IMR-90 (cell line): ENCODE data around the gene MYOF. TPM values are rescaled to one million over a fixed set of nuclear protein-coding genes. Genes with fewer than 3 reads are reported as not detected.

ENCODE experiments used
- ATAC-seq: fragments of 200-7000 bp; cut with Tn5 transposase; 2 replicates; pipeline ENCODE4 v1.9.1; 2020; ENCODE audit warnings: low read depth, mild to moderate bottlenecking, moderate library complexity
- BruUV-seq: library from RNA; stranded (reverse); fragments of 400-500 nt; replicated peaks from 2 replicates; lab custom pipeline; 2021; lab: Mats Ljungman, UMichigan
- CTCF ChIA-PET: fragments of 300-600 bp; formaldehyde crosslinking; extraction: SDS; loops from one replicate; lab custom pipeline; 2021; ENCODE audit warnings: antibody characterized with exemption; lab: Yijun Ruan, JAX
- POLR2A ChIA-PET: fragments of 300-600 bp; sonication (Branson Sonifier 250); formaldehyde crosslinking; loops from one replicate; lab custom pipeline; 2022; ENCODE audit warnings: antibody characterized with exemption; ENCODE audit not compliant: unreplicated experiment; lab: Charles Lee
- DNase-seq: peaks from one replicate; pipeline ENCODE4 v3.0.0; 2013
- H2AFZ ChIP-seq: replicated peaks from 2 replicates; pipeline ENCODE3; 2013; ENCODE audit warnings: low read length, mild to moderate bottlenecking; ENCODE audit not compliant: poor library complexity
- H2AK5ac ChIP-seq: 2 replicates; pipeline ENCODE4 v1.6.1; 2013; ENCODE audit warnings: low read depth, low read length, inconsistent platforms
- H2AK9ac ChIP-seq: replicated peaks from 2 replicates; pipeline ENCODE3; 2013; ENCODE audit warnings: mild to moderate bottlenecking, low read depth, low read length, moderate library complexity; ENCODE audit not compliant: poor library complexity
- H2BK120ac ChIP-seq: 2 replicates; pipeline ENCODE4 v1.6.1; 2013; ENCODE audit warnings: low read depth, low read length, inconsistent platforms
- H2BK15ac ChIP-seq: 3 replicates; pipeline ENCODE4 v1.6.1; 2013; ENCODE audit warnings: low read depth, low read length, inconsistent platforms
- H2BK20ac ChIP-seq: 2 replicates; pipeline ENCODE4 v1.6.1; 2013; ENCODE audit warnings: low read depth, mild to moderate bottlenecking, inconsistent platforms, low read length, moderate library complexity
- H2BK5ac ChIP-seq: 2 replicates; pipeline ENCODE4 v1.6.1; 2013; ENCODE audit warnings: mild to moderate bottlenecking, low read depth, low read length, inconsistent platforms; ENCODE audit not compliant: poor library complexity, severe bottlenecking
- H3K14ac ChIP-seq: replicated peaks from 2 replicates; pipeline ENCODE4 v1.6.1; 2013; ENCODE audit warnings: low read depth, low read length, inconsistent platforms
- H3K18ac ChIP-seq: 2 replicates; pipeline ENCODE4 v1.6.1; 2013; ENCODE audit warnings: low read depth, low read length, control low read depth
- H3K23ac ChIP-seq: 2 replicates; pipeline ENCODE4 v1.6.1; 2013; ENCODE audit warnings: low read depth, low read length, inconsistent platforms
- H3K27ac ChIP-seq: 2 replicates; pipeline ENCODE4 v1.5.1; 2013; ENCODE audit warnings: mild to moderate bottlenecking, control low read depth, low read length; ENCODE audit not compliant: insufficient read depth
- H3K27me3 ChIP-seq: 2 replicates; pipeline ENCODE4 v1.6.1; 2013; ENCODE audit warnings: low read length; ENCODE audit not compliant: control insufficient read depth, insufficient read depth
- H3K36me3 ChIP-seq: 2 replicates; pipeline ENCODE4 v1.6.1; 2013; ENCODE audit warnings: low read length, mixed read lengths; ENCODE audit not compliant: control insufficient read depth, insufficient read depth
- H3K4ac ChIP-seq: 2 replicates; pipeline ENCODE4 v1.6.1; 2013; ENCODE audit warnings: low read depth, low read length, inconsistent platforms
- H3K4me1 ChIP-seq: 2 replicates; pipeline ENCODE4 v1.6.1; 2013; ENCODE audit warnings: low read length, mixed read lengths; ENCODE audit not compliant: control insufficient read depth, insufficient read depth
- H3K4me2 ChIP-seq: 2 replicates; pipeline ENCODE4 v1.6.1; 2013; ENCODE audit warnings: low read depth, mild to moderate bottlenecking, control low read depth, low read length, moderate library complexity
- H3K4me3 ChIP-seq: 2 replicates; pipeline ENCODE4 v1.5.1; 2013; ENCODE audit warnings: low read depth, mild to moderate bottlenecking, control low read depth, low read length, moderate library complexity; ENCODE audit not compliant: insufficient read depth
- H3K56ac ChIP-seq: 2 replicates; pipeline ENCODE4 v1.6.1; 2013; ENCODE audit warnings: low read length, inconsistent platforms; ENCODE audit not compliant: insufficient read depth; ENCODE audit errors: extremely low read depth
- H3K79me1 ChIP-seq, 2 experiments: 2 replicates each; pipeline ENCODE4 v1.6.1; 2013; ENCODE audit warnings: low read length in 2 of 2, inconsistent platforms in 1 of 2, low read depth in 1 of 2
- H3K9ac ChIP-seq: 2 replicates; pipeline ENCODE4 v1.6.1; 2013; ENCODE audit warnings: low read depth, low read length, control low read depth
- H3K9me1 ChIP-seq: 2 replicates; pipeline ENCODE4 v1.6.1; 2013; ENCODE audit warnings: low read length, inconsistent platforms; ENCODE audit not compliant: insufficient read depth
- H3K9me3 ChIP-seq: 2 replicates; pipeline ENCODE4 v1.6.1; 2013; ENCODE audit warnings: low read length; ENCODE audit not compliant: control insufficient read depth, insufficient read depth
- H4K20me1 ChIP-seq: 2 replicates; pipeline ENCODE4 v1.6.1; 2013; ENCODE audit warnings: low read length, inconsistent platforms; ENCODE audit not compliant: insufficient read depth
- H4K5ac ChIP-seq: 2 replicates; pipeline ENCODE4 v1.6.1; 2013; ENCODE audit warnings: mild to moderate bottlenecking, low read depth, low read length, control low read depth
- H4K8ac ChIP-seq, 2 experiments: 2 replicates each; pipeline ENCODE4 v1.6.1; 2013; ENCODE audit warnings: low read depth in 2 of 2, low read length in 2 of 2, control low read depth in 1 of 2, inconsistent platforms in 1 of 2
- H4K91ac ChIP-seq: 2 replicates; pipeline ENCODE4 v1.6.1; 2013; ENCODE audit warnings: low read depth, low read length, inconsistent platforms; ENCODE audit not compliant: insufficient read depth
- FOS ChIP-seq: fragments of 150-350 bp; IDR thresholded peaks from 2 replicates; pipeline ENCODE4 v1.6.1; 2016; ENCODE audit warnings: low read depth, low read length
- WGBS, 2 experiments: methylation state at CpG; one replicate each; pipeline versions ENCODE4 v1.1.5 to v1.1.7; 2013; ENCODE audit warnings: missing lambda C conversion rate in 2 of 2; ENCODE audit not compliant: insufficient read length in 1 of 2; ENCODE audit errors: extremely low coverage in 2 of 2; 5-methylcytosine and 5-hydroxymethylcytosine counted together
- dilution Hi-C: fragments of 300-500 bp; cut with HindIII; formaldehyde crosslinking; loops from one replicate; pipeline ENCODE4 v1.14.3; 2018; ENCODE audit warnings: low sequenced_read_pairs; ENCODE audit not compliant: unreplicated experiment
- in situ Hi-C: fragments of 300-500 bp; cut with MboI; formaldehyde crosslinking; loops from 3 replicates; pipeline ENCODE4 v1.14.3; 2019; ENCODE audit warnings: low sequenced_read_pairs, inconsistent platforms, mixed read lengths
- intact Hi-C: fragments of 100-400 bp; cut with micrococcal nuclease; formaldehyde crosslinking; loops from 2 replicates; pipeline ENCODE4 v1.10.0; 2022
- polyA plus RNA-seq, 3 experiments: library from polyadenylated mRNA; depleted of rRNA; stranded (reverse); fragments of >200 nt; gene quantifications; 2 replicates each; pipeline ENCODE4 v1.2.3, GENCODE V29; 2012; ENCODE audit warnings: low replicate concordance in 1 of 3
- total RNA-seq: library from RNA; depleted of rRNA; stranded (reverse); fragments of >200 nt; gene quantifications from 2 replicates; pipeline ENCODE4 v1.2.3, GENCODE V29; 2012

MYOF gene
- total and polyA plus RNA-seq, 2 of the 4 experiments (the other 2 are of a cell fraction), result 221 to 281 TPM

DNA sequence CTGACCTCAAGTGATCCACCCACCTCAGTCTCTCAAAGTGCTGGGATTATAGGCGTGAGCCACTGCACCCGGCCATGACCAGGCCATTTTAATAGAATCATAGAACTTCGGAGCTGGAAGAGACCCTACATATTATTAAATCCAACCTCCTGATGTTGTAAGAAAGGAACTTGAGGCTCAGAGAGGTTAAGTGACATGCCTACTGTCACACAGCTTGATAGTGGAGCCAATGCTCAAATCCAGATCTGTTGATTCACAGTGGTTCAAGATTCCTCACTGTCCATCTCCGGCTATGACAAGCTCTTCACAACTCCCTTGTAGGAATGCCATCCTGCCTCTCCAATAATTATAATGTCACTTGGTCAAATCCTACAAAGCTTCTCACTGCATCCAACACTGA lies 65.3 kb downstream of the MYOF start:
- in situ Hi-C loops, result no loop called here
- BruUV-seq, result no TSS peak
- WGBS, 2 experiments, result 100% methylated on average over 1 of the region's 4 CpGs; no CpG with 5 or more reads in 1 of the 2 experiments
- H3K9ac ChIP-seq, result no peak overlapping the region
- H2AK5ac ChIP-seq, result no peak overlapping the region
- no peaks in the 10 kb centered on the region; the same call in 1 of the 2 replicates for H4K20me1 ChIP-seq
- no peak overlapping the region for H3K56ac ChIP-seq
- no peak overlapping the region for H2BK120ac ChIP-seq
- no peak overlapping the region for H3K23ac ChIP-seq
- H3K36me3 ChIP-seq, result peaks cover 38% of the 10 kb centered on the region
- no peak overlapping the region for H3K27ac ChIP-seq
- H4K8ac ChIP-seq, result no peak overlapping the region
- H3K18ac ChIP-seq, result no peak overlapping the region
- CTCF ChIA-PET, result interaction anchor here (0.6 to 0.7 kb wide), 3 partner anchors 40 to 495 kb away, joined by 3 to 5 read pairs (median 4); no protein-coding TSS in a partner anchor
- H3K4me1 ChIP-seq, result peaks cover 3% of the 10 kb centered on the region
- no peaks in the 10 kb centered on the region for H3K9me3 ChIP-seq
- H2AK9ac ChIP-seq, result no peak overlapping the region
- H4K91ac ChIP-seq, result no peak overlapping the region
- H2BK15ac ChIP-seq, result no peak overlapping the region
- no peak overlapping the region for H2BK20ac ChIP-seq
- no peak for ATAC-seq
- no peak overlapping the region for H3K4ac ChIP-seq
- intact Hi-C loops, result no loop called here
- peaks cover 26% of the 10 kb centered on the region for H3K9me1 ChIP-seq
- peaks cover 51 to 91% of the 10 kb centered on the region in 2 experiments for H3K79me1 ChIP-seq
- no peak overlapping the region for H3K4me3 ChIP-seq
- no peak for DNase-seq
- H3K14ac ChIP-seq, result no peak overlapping the region
- H2AFZ ChIP-seq, result no peak overlapping the region
- dilution Hi-C loops, result no loop called here
- POLR2A ChIA-PET, result no interaction called here
- no peaks in the 10 kb centered on the region for H3K27me3 ChIP-seq
- TF ChIP-seq FOS, result no peak
- H4K5ac ChIP-seq, result no peak overlapping the region
- no peak overlapping the region for H2BK5ac ChIP-seq
- no peak overlapping the region for H3K4me2 ChIP-seq
